HFF-Myc (cell line): ENCODE data around the gene ACY1.

Experiments
- DNase-seq: peaks from one replicate; pipeline ENCODE4 v3.0.0-alpha.2; 2011; ENCODE audit warnings: low read depth; ENCODE audit errors: extremely low read depth
- H3K4me3 ChIP-seq: replicated peaks from 2 replicates; pipeline ENCODE4 v1.5.1; 2011; ENCODE audit warnings: low read depth, mild to moderate bottlenecking, control low read depth, low read length
- CTCF ChIP-seq: IDR thresholded peaks from 2 replicates; pipeline ENCODE4 v1.5.1; 2012; ENCODE audit warnings: mild to moderate bottlenecking, low read depth, low read length, control low read depth; ENCODE audit errors: missing control alignments

Gene ACY1

GRCh38 chr3:52001443-52001974, 18.2 kb downstream of the ACY1 start:
- no peak overlapping the region for H3K4me3 ChIP-seq
- DNase-seq, result peak; percentile 36
- peak; percentile 96 for TF ChIP-seq CTCF

- no peak for TF ChIP-seq CTCF
- no peak overlapping the region for H3K4me3 ChIP-seq
- no peak for DNase-seq
Measured at GRCh38 chr3:52002748-52003147, 19.4 kb downstream of the ACY1 start.

- H3K4me3 ChIP-seq, result no peak overlapping the region
- TF ChIP-seq CTCF, result peak; percentile 77
- DNase-seq, result no peak
Measured at GRCh38 chr3:52004163-52004787, 20.9 kb downstream of the ACY1 start.

- H3K4me3 ChIP-seq, result no peak overlapping the region
- DNase-seq, result no peak
- no peak for TF ChIP-seq CTCF
Measured at GRCh38 chr3:52004906-52005395, 21.6 kb downstream of the ACY1 start.

- TF ChIP-seq CTCF, result no peak
- no peak overlapping the region for H3K4me3 ChIP-seq
- peak; percentile 50 for DNase-seq
Measured at GRCh38 chr3:52005571-52005986, 22.2 kb downstream of the ACY1 start.

- no peak overlapping the region for H3K4me3 ChIP-seq
- no peak for DNase-seq
- TF ChIP-seq CTCF, result no peak
Measured at GRCh38 chr3:52006017-52006819, 22.9 kb downstream of the ACY1 start.
